CD4-positive, alpha-beta T cell treated with Interleukin-4 for 1 hour (primary cell): ENCODE measurements around the gene TAPT1.
"Not testable (repeated sequence)": the region's sequence is repeated elsewhere in the genome, so short reads cannot be mapped to it uniquely, and the experiment has no call there.

ENCODE experiments used
- DNase-seq, 2 donors: peaks; one replicate each; pipeline ENCODE4 v3.0.0-alpha.2; 2020 to 2022

TAPT1 gene

DNA sequence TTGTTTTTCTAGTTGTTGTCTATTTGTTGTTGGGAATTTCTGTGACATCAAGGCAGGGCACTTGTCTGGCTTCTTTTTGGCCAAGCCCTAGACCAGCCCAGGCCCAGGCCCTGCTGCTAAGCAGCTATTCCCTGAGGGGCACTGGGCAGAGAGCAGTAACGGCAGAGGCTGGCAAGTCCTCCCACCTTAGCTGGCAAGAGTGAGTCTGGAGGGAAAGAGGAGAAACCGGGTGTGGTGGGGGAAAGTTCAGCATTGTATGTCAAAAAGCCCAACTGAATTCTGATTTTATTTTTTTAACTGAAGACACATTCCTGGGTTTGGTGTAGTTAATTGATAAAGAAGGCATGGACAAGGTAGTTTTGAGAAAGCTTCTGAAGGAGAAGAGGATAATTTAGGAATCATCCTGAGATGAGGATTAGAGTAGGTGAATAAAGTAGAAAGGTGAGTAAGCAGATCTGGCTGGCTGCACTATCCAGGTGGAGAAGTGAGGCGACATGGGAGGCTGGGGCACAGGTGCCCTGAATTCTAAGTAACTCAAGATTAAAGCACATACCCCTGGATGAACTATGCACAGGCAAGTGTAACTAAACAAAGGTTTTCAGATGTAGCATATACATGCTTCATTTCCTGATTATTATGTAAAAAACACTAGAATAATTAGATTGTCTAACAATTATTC is 57.4 kb downstream of the TAPT1 start:
- no peak for DNase-seq

DNA sequence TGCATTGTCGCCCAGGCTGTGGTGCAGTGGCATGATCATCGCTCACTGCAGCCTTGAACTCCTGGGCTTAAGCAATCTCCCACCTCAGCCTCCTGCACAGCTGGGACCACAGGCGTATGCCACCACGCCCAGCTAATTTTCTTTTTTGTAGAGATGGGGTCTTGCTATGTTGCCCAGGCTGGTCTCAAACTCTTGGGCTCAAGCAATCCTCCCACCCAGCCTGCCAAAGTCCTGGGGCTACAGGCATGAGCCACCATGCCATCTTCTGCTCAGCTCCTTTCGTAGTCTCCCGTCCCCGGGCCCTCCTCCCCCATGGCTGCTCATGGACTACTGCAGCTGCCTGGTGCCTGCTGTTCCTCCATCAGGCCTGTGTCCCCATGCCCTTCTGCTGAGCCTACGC is 58.1 kb downstream of the TAPT1 start:
- no peak for DNase-seq

DNA sequence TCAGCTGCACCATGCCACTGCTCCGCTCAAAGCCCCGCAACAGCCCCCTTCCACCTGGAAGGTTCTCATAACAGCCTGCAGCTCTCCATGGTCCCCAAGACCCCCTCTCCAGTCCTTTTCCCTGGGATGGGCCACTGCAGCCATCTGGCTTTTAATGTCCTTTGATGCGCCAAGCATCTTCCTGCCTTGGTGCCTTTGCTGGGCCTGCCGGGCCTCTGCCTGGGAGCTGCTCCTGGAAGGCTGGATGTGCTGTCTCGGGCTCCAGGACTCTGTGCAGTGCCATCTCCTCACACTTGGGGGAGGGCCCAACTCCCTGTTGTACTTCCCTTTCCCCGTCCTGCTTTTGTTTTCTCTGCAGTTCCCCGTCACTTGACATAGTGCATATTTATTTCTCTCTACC is 60.3 kb downstream of the TAPT1 start:
- no peak for DNase-seq

DNA sequence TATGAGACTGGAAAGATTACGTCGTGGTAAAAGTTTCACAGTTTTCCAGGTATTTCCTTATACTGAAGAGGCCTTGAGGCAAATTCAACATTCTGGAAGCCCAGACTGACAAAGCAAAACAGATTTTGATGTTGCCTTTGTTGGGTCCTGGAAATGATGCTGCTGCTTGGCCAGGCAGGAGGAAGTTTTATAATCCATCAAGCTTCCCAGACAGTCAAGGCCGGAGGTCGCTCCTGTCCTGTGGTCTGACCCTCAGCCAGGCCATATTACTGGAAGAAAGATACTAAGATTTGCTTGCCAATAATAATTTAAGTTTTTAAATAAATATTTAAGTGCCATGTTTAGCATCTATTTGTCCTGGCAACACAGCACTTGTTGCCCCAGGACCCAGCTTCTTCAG is 63.4 kb downstream of the TAPT1 start:
- DNase-seq = no peak

DNA sequence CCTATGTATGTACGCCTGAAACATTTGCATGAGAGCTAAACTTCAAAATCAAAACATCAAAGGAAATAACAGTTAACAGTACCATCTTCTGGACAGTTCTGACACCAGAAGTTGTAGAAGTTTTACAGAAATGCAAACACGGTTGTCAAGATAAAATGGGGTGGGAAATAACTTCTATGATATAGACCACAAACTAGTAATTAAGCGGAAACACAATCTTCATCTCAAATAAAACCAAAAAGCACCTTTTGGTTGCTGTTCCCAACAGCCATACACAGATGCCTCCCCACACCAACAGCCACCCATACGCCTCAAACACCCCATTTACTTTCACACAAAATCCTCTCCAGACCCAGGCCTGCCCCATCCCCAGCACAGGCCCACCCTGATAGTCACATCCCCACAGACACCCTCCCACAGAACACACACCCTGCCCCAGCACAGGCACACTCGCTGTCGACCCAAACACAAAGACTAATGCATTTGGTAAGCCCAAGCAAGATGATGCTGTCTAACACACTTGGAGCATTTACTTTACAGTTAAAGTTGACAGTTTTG is 64.3 kb downstream of the TAPT1 start:
- no peak for DNase-seq

DNA sequence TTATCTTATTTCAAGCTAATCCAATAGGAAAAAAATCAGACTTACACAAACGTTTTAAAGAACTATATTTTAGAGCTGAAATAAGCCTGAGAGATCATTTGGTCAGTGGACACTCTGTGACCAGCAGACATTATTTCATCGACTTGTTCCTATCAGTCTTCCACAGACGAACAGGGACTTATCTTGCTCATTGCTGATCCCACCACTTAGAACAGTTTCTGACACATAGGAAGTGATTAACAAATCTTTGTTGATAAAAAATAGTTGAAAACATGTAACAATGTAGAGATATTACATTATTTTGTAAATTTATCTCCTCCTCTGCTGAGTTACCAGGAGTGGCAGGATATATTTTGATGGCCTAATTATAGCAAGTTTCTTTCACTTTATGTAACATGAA is 65.8 kb downstream of the TAPT1 start:
- no peak for DNase-seq

DNA sequence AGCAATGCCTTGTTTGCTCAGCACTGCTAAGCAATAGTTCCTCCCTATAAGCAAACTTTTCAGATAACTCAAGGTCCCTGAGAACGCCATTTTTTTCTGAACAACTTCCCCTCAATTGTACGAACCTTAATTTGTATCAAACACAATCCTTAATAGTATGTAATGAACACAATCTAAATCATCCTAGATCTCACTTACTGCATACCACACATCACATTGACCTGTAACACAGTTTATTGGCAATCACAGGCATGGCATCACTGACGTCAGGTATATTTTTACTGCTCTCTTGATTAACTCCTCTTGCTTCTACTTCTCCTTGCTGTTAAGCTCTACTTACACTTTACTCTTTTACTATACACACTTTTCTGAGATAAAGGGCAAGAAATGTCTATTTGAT is 67.0 kb downstream of the TAPT1 start:
- DNase-seq = no peak

DNA sequence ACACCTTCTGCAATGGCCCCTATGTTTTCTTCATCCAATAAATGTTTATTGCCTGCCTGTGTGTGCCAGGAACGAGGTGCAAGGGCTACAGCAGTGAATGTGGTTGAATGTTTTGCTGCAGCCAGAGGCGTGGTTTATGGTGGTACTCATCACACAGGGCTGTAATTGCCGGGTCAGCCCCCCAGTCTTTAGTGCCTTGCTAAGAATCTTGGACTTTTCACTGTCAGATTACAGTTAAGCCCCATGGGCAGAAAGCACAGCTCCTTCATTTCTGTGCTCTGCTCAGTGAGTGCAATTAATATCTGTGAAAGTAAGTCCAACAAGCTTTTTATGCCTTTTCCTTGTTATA is 67.8 kb downstream of the TAPT1 start:
- DNase-seq = no peak

DNA sequence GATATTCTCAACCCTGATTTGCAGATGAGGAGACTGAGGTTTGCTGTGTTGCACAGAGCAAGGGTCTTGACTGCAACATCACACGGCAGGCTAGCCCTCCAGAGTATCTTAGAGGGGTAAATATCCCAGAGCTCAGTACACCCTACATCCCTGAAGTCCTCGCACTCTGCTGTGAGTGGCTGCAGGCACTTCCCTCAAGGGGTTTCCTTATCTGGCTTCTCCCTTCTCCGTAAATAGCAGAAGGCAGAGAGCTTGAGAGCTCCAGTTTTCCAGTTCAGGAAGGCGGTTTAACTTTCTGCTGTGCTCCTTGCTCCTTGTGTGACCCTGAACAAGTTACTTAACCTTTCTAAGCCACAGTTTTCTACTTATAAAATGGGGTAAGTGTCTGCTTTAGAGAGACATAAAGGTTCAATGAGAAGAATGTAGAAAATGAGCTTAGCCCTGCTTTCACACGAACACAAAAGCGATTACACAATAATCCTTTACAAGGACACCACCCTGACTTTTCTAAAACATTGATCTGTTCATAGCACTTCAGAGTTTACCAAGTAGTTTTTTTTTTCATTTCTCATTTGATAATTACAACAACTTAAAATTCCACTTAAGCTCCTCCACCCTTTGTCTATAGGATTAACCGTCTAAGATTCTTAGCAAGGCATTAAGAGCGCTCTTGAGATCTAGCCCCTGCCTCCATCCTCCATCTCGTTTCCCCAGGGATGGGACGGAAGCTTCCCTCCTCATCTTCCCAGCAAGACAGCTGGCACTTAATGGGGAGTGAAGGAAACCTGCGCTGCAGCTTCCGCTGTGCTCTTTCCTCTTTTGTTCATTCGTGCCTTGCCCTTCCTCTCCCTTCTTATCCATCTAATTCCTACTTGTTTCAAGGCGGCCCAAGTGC is 68.4 kb downstream of the TAPT1 start:
- DNase-seq = no peak

DNA sequence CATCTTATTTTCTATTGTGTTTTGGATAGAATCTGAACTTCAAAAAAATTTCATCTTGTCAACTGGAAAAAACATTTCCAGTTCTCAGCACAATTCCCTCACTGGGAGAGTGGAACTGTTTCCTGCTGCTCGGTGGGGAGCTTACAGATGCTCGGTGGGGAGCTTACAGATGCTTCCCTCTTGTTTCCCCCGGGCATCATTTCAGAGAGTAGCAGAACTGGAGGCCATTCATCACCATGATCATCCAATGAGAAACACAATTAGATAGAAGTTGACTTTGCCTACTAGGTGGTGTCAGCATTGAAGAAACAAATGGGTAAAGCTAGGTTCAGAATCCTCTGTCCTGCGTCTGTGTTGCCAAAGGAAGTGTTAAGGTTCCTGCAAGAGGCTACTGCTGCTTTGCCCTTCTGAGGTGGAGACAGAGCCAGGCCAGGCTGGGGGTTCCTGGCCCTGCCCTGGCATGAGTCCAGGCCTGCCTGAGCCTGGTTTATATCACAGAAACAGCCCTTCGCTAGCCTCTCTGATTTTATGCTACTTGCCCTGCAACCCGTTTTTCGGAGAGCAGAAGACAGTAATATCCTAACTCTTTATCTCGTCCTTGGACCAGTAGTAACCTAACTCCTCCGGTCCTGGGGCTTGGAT is 70.6 kb downstream of the TAPT1 start:
- no peak for DNase-seq

DNA sequence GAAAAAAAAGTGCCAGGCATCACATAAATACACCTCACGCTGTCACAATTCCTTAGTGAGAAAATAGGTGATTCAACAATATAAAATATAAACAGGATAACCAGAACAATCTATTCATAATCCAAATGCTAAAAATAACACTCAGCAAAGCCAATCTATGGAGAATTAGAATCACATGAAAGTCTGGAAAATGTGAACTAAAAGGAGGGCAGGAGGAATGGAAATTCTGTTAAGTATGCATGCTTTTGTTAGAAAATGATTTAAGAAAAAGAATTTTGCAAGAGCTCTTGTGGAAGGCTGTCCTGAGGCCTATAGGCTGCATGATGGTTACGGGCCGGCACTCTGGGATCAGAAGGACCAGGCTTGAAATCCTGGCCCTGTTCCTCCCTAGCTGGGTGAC is 71.8 kb downstream of the TAPT1 start:
- no peak for DNase-seq

DNA sequence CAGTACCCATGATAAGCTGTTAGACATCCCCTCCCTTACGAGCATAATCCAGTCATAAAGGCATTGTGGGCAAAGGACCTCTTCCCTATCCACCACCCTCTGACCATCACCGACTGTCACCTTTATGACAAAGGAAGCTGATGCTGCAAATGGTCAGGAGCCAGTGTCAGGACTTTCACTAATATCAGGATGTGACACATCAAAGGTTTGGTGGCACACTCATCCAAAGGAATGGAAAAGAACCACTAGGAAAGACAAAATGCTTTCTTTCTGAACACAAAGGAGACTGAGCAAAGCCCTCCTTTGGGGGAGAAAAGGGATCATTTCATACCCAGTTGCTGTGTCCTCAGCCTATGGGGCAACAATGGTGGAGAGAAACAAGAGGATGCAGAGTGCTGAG is 75.6 kb downstream of the TAPT1 start:
- DNase-seq = no peak

DNA sequence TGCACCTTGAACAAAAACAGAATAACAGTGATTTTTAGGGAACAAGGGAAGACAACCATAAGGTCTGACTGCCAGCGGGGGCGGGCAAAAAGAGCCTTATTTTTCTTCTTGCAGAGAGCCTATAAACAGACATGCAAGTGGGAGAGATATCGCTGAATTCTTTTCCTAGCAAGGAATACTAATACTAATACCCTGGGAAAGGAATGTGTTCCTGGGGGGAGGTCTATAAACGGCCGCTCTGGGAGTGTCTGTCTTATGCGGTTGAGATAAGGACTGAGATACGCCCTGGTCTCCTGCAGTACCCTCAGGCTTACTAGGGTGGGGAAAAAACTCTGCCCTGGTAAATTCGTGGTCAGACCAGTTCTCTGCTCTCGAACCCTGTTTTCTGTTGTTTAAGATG is 81.4 kb downstream of the TAPT1 start:
- DNase-seq = not testable (repeated sequence)

DNA sequence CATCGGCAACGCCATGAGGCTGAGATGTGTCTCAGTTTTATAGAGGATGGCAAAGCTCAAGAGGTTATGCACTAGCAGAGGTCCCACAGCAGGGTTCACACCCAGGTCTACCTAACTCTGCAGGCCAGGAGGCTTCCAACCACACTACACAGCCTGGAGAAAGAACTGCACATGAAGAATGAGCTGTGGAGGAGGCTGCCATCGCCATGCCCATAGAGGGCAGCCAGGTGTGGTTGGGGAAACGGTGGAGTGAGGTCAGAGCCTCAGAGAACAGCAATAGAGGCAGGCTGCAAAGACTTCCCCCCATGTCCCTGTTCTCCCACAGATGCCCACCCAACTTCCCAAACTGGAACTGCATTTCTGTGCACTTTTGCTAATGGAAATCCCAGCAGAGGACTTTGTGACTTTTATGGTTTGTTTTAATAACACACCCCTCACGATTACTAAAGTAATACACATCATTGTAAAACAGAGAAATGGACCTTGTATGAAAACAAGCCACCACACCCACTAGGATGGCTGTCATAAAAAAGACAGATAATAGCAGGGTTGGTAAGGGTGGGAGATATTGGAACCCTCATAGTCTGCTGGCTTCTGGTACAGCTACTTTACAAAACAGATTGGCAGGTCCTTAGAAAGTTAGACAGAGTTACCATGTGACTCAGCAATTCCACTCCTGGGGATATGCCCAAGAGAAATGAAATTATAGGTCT is 83.5 kb downstream of the TAPT1 start:
- no peak for DNase-seq

DNA sequence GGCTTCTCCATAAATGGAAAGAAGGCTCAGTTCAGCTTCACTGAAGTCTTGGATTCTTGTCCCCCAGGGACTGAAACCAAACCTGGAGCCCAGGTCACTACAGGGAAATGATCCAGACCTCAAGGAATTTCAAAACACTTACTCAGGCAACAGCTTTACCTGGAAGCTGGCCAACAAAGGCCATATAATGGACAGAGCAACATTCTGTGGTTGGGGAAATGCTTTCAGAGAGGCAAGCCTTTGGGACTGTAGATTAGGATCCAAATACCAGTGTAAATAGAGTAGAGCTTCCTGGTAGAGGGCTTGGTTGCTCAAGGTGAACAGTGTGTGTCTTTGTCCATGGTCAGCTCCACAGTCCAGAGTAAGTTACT is 85.4 kb downstream of the TAPT1 start:
- DNase-seq = no peak

DNA sequence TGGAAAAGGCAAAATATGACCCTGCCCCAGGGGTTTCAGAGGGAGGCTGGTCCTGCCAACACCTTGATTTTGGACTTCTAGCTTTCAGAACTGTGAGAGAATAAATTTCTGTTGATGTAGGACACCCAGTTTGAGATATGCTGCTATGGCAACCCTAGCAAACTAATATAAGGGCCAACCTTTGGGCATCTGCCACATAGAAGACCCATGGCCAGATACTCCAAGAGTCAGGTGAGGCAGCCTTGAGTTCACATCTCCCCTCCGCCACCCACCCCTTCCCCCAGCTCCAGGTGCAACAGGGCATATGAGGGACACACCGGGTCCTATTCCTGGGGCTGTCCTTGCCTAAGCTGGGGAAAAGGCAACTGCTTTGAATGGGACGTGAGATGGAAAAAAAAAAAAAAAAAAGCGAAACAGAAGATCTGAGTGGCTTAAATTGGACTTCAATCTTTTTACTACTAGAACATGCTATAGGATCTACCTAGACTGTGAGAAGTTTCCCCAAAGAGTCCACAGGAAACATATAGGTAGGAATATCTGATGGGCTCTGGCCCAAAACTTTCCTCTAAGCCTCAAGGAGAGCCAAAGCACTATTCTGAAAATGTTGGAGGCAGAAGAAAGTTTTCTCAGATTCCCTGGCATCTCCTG is 85.9 kb downstream of the TAPT1 start:
- no peak for DNase-seq

DNA sequence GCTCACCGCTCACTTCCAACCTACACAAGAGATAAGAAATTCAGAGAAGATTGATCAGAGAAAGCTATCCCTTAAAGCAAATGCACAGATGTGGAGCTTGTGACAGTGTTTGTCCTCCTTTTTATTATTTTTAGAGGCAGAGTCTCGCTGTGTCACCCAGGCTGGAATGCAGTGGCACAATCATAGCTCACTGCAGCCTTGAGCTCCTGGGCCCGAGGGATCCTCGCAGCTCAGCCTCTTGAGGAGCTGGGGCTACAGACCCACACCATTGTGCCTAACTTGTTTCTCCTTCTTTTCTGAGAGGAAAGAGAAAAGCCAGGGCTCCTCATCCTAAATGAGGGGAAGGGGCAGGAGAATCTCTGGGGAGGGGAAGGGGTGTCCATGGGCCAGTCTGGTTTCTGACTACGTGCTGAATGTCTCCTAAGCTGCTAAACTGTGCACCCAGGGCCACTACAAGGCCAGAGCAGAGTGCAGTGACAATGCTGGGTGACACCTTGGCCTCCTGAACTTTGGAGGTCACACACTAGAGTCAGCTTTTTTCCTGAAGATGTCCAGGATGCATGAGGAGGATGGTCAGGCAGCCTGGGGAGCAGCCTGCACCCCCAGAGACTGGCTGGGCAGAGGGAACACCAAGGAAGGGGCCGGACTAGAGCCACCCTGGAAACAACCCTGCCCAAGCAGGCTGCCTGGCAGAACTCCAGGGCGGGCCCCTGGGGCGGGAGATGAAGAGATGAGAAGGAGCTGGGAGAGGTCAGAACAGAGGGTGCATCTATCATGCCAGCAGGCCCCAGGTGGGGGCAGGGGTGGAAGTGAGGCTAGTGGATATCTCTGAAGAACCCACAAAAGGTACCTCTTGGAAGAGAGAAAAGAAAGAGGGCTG is 87.0 kb downstream of the TAPT1 start:
- DNase-seq = no peak

DNA sequence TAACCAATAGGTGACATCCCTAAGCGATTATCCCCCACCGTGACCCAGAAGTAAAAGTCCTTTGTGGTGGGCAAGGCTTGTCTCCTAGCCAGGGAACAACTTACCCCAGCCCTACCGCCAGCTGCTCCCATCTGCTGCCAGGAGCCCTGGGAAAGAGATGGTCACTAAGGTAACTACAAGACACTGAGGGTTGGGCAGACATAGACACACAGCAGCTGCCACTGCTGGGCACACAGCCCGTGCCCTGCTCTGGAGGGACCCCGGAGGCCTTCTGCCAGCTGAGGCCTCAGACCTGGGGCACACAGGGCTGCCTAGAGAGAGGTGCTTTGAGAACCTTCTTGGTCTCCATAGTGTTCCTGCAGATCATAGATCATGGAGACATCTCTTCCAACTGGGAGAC is 89.4 kb downstream of the TAPT1 start:
- no peak for DNase-seq

DNA sequence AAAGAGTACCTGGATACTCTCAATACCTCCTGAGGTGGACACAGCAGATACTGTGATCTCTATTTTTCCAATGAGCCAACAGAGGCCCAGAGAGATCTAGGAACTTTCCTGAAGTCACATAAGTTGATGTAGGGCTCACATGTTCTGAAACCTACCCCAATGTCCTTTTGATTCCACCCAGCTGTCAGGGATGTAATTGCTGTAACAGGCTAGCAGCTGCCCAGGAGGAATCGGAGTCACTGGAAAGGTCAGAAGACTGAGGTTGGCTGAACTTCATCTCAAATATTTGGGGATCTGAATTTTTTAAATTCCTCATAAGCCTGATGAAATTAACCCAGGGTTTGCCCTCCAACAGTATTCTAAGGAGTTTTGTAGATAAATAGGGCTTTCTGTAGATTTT is 90.0 kb downstream of the TAPT1 start:
- DNase-seq = no peak

DNA sequence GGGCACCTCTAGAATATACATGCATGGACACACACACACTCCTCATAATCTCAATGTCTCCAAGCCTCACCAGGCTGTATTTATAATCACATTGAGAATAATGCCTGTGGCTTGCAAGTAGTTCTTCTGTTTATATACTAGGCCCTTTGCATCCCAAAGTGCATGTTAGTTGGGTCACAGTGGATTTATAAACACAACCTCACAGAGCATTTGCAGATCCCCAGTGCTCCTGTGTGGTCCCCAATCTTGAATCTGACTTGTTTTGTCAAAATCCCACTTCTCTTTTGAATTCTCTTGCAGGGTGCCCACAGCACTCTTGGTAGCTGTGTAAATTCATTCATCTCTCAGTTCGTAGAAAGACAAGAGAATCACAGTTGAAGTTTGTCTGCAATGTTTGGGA is 92.9 kb downstream of the TAPT1 start:
- no peak for DNase-seq

DNA sequence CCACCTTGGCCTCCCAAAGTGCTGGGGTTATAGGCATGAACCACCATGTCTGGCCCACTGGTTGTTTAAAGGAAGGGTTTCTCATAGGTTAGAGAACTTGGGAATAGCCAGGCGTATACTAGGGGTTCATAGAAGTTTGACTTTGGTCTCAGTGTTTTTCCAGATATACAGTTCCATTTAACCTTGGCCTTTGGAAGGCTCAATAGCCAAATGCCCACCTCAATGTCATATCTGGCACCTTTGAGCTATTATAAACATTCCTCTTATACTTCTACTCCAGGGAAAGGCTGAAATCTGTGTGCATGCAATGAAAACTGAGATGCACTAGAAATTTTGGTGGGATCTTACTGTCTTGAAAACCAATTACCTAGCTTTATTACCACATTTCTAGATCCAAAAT is 95.0 kb downstream of the TAPT1 start:
- DNase-seq = no peak

DNA sequence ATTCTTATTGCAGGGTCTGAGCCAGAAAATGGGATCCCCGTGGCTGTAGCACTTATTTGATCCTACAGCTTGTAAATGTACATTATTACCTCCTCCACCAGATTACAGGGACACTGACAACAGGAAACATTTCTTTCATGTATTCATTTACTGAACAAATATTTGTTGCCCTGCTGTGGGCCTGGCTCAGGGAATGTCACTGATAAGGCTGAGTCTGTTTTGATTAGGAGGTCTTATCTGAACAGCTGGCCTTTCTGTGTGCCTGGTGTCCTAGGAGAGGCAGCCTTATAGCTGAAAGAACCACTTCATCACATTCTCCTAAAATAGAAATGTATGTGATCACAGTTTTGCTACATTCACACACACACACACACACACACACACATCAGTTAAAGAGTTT is 96.9 kb downstream of the TAPT1 start:
- DNase-seq = no peak
